Activated naive CD4-positive, alpha-beta T cell treated with anti-CD3 and anti-CD28 coated beads, Interleukin-2, amount 50 U/mL, for 72 hours (primary cell): ENCODE data around the gene TPSD1. TPM values are rescaled to one million over a fixed set of nuclear protein-coding genes. Genes with fewer than 3 reads are reported as not detected.
A peak's percentile ranks its signal among the peaks of the same experiment; 100 is the strongest.
"Not testable (repeated sequence)": the region's sequence is repeated elsewhere in the genome, so short reads cannot be mapped to it uniquely, and the experiment has no call there.

Source experiments
- ATAC-seq, 2 donors: fragments of 150-1000 bp; cut with Tn5 transposase; 2 replicates each; pipeline ENCODE4 v1.10.0; 2021; ENCODE audit warnings: mild to moderate bottlenecking in 2 of 2, moderate library complexity in 2 of 2
- DNase-seq, 2 donors: peaks; one replicate each; pipeline ENCODE4 v3.0.0; 2021 to 2022; ENCODE audit warnings: low spot score in 2 of 2
- H3K27ac Mint-ChIP-seq, 2 donors: one replicate each; pipeline ENCODE4 v1.8.0; 2022; ENCODE audit warnings: mild to moderate bottlenecking in 2 of 2, mixed read lengths in 2 of 2
- H3K36me3 Mint-ChIP-seq, 2 donors: one replicate each; pipeline ENCODE4 v1.8.0; 2022; ENCODE audit warnings: mixed read lengths in 2 of 2
- H3K9me3 Mint-ChIP-seq, 2 donors: one replicate each; pipeline ENCODE4 v1.8.0; 2022; ENCODE audit warnings: mixed read lengths in 2 of 2
- total RNA-seq, 2 donors: library from RNA; stranded (reverse); gene quantifications; one replicate each; pipeline ENCODE4 v1.2.3, GENCODE V29; 2022

The TPSD1 gene
- total RNA-seq, 2 donors from 2014 or later = not detected

- Mint-ChIP-seq H3K36me3 (no peaks in the 10 kb centered on the region), H3K9me3 (no peaks in the 10 kb centered on the region), H3K27ac (no peak overlapping the region)
- ATAC-seq = no peak
- no peak for DNase-seq
These were observed 37.6 kb upstream of the TPSD1 start for GRCh38 chr16:1218061-1218929.

GRCh38 chr16:1218930-1219611 is 36.8 kb upstream of the TPSD1 start:
- Mint-ChIP-seq H3K36me3 (no peaks in the 10 kb centered on the region), H3K27ac (no peak overlapping the region), H3K9me3 (no peaks in the 10 kb centered on the region)
- ATAC-seq (no peak), DNase-seq (no peak)

GRCh38 chr16:1220098-1220728 is 35.7 kb upstream of the TPSD1 start:
- ATAC-seq (no peak), DNase-seq (no peak)
- Mint-ChIP-seq H3K9me3 (no peaks in the 10 kb centered on the region), H3K27ac (no peak overlapping the region), H3K36me3 (no peaks in the 10 kb centered on the region)

DNA sequence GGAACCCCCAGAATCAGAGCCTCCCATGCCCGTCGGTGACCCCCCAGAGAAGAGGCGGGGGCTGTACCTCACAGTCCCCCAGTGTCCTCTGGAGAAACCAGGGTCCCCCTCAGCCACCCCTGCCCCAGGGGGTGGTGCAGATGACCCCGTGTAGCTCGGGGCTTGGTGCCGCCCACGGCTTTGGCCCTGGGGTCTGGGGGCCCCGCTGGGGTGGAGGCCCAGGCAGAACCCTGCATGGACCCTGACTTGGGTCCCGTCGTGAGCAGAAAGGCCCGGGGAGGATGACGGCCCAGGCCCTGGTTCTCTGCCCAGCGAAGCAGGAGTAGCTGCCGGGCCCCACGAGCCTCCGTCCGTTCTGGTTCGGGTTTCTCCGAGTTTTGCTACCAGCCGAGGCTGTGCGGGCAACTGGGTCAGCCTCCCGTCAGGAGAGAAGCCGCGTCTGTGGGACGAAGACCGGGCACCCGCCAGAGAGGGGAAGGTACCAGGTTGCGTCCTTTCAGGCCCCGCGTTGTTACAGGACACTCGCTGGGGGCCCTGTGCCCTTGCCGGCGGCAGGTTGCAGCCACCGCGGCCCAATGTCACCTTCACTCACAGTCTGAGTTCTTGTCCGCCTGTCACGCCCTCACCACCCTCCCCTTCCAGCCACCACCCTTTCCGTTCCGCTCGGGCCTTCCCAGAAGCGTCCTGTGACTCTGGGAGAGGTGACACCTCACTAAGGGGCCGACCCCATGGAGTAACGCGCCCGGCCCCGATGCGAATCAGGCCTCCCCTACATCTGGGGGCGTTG is 34.8 kb upstream of the TPSD1 start:
- Mint-ChIP-seq H3K27ac (no peak overlapping the region), H3K36me3 (no peaks in the 10 kb centered on the region), H3K9me3 (no peaks in the 10 kb centered on the region)
- no peak for DNase-seq
- no peak for ATAC-seq

GRCh38 chr16:1221628-1222552 is 34.0 kb upstream of the TPSD1 start:
- Mint-ChIP-seq H3K36me3 (no peaks in the 10 kb centered on the region), H3K9me3 (no peaks in the 10 kb centered on the region), H3K27ac (no peak overlapping the region)
- DNase-seq (no peak), ATAC-seq (no peak)

DNA sequence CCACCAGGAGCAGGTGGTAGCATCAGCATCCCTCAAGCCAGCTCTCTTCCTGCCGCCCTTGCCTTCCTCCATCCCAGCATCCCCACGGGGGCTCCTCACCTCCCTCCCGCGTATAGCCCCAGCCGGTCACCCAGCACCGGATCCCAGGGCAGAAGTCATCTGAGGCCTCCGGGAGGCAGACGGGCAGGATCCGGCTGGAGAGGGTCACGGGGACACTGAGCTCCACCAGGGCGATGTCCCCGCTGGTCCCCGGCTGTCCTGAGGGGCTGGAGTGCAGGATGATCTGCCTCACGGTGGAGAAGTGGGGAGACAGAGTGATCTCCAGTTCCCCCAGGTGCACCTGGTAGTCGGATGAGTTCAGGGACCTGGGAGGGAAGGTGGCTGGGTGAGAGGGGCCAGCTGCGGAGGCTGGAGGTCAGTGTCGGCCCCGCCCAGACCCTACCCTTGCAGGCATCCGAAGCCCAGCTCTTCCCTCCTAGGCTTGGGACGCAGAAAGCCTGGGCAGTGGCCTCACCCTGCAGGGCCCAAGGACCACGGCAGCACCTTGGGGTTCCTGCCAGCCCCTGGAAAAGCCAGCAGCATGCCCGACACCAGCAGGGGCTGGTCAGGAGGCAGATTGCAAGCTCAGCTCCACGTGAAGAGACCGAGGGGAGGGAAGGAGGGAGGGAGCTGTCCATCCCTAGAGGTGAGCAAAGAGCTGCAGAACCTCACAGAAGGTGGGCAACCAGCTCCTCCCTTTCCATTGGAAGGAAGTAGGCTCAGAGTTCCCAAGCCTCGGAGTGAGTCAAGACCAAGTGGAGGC is 33.1 kb upstream of the TPSD1 start:
- ATAC-seq = no peak
- no peaks in the 10 kb centered on the region for H3K9me3 Mint-ChIP-seq
- H3K27ac Mint-ChIP-seq = no peak overlapping the region
- no peaks in the 10 kb centered on the region for H3K36me3 Mint-ChIP-seq
- DNase-seq = no peak

GRCh38 chr16:1223355-1224214 is 32.3 kb upstream of the TPSD1 start:
- Mint-ChIP-seq H3K27ac (peak overlapping the region in 1 of 2 donors; percentile 28), H3K9me3 (no peaks in the 10 kb centered on the region), H3K36me3 (no peaks in the 10 kb centered on the region)
- DNase-seq (no peak), ATAC-seq (no peak)

- H3K27ac Mint-ChIP-seq = peak overlapping the region in 1 of 2 donors; percentile 28
- ATAC-seq (no peak), DNase-seq (no peak)
- H3K9me3 Mint-ChIP-seq = no peaks in the 10 kb centered on the region
- no peaks in the 10 kb centered on the region for H3K36me3 Mint-ChIP-seq
These were observed 31.3 kb upstream of the TPSD1 start for GRCh38 chr16:1224558-1224957.

- no peaks in the 10 kb centered on the region for H3K9me3 Mint-ChIP-seq
- H3K27ac Mint-ChIP-seq = peak within 1 kb of the TSS in 1 of 2 donors; percentile 28
- DNase-seq (no peak), ATAC-seq (no peak)
- no peaks in the 10 kb centered on the region for H3K36me3 Mint-ChIP-seq
These were observed 30.8 kb upstream of the TPSD1 start, which contains the start of gene TPSG1 for GRCh38 chr16:1225051-1225451. TSS of gene TPSG1 (minus strand) at chr16:1225268. CDS start at chr16:1225252, 16 bp downstream.

DNA sequence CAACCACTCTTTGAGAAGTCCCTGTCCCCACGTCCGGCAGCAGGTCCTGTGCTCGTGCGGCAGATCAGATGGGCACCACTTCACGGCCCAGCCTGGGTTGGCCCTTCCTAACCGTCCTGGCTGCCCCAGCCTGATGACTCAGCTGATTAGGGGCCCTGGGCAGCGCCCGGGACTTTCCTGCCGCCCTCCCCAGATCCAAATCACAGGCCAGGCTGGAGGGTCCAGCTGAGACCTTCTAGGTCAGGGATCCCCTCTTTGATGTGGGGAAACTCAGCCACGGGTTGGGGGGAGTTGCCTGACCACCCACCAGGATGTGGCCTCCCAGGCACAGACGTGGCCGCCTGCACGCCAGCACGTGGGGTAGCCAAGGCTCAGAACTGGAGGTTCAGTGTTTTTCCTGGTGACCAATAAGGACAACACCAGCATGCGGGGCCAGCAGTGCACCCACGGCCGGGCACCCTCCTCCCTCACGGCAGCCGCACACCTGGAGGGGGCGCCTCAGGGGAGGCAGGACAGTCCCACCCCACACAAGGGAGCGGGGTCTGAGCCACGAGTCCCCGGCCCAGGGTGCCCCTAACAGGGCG is 30.0 kb upstream of the TPSD1 start:
- not testable (repeated sequence) for H3K36me3 Mint-ChIP-seq, DNase-seq, H3K27ac Mint-ChIP-seq, H3K9me3 Mint-ChIP-seq
- peak in 1 of 2 donors; percentile 34 for ATAC-seq

DNA sequence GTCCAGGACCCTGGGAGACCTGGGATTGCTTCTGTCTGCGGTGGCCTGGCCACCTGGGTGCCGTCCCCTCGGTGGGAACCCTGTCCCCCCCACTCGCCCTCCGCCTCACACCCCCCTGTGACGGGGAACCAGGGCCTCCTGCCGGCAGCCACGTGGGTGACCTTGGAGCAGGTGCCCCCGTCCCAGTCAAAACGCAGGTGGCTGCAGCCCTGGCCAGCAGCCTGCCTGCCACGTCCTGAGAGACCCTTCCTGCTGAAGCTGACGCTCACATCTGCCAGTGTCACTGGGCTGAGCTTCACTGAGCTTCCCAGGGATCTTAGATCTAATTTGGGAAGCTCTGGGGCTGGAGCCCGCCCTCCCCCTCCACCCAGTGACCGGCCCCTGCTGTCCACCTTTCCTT is 29.2 kb upstream of the TPSD1 start:
- not testable (repeated sequence) for H3K36me3 Mint-ChIP-seq, ATAC-seq, H3K27ac Mint-ChIP-seq, H3K9me3 Mint-ChIP-seq, DNase-seq

DNA sequence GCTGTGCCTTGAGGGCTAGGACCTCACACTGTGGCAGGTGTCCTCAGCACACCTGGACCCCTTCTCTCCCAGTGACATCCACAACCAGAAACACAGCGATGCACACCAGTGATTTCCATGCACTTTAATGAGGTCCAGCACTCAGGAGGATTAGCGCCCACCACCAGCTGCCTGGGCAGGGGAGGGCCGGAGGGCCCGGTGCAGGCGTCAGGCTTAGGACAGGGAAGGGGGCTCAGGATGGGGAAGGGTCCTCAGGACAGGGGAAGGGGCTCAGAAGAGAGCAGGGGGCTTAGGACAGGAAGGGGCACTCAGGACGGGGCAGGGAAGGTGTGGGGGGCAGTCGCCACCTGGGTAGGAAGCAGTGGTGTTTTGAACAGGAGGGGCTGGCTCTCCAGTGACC is 27.6 kb upstream of the TPSD1 start:
- DNase-seq, H3K36me3 Mint-ChIP-seq, ATAC-seq, H3K27ac Mint-ChIP-seq, H3K9me3 Mint-ChIP-seq: not testable (repeated sequence)

- not testable (repeated sequence) for ATAC-seq, H3K27ac Mint-ChIP-seq, H3K36me3 Mint-ChIP-seq, DNase-seq, H3K9me3 Mint-ChIP-seq
These were observed 26.4 kb upstream of the TPSD1 start for GRCh38 chr16:1229476-1229875.

DNA sequence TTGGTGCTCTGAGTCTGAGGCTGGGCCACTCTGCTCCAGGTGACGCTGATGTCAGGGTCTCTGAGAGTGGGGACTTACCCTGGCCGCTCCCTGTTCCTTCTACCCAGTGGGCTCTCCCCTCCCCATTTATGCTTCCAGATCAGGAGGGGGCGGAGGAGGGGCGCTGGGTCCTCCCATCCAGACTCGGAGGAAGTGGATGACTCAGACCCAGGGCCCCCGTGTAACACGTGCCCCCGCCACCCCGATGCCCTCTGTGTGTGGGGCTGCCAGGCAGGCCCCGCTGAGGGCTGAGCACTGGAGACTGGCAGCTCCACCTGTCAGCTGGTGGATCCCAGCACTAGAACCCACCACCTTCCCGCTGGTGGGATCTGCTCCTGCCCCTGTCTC is 25.8 kb upstream of the TPSD1 start, which contains the start of gene TPSB2:
Gene TPSB2 (minus strand): TSS at position 101 of the 387 bp plus-strand sequence. CDS start 233 bp downstream, outside the sequence.
- not testable (repeated sequence) for ATAC-seq, DNase-seq, H3K9me3 Mint-ChIP-seq, H3K36me3 Mint-ChIP-seq, H3K27ac Mint-ChIP-seq
